Transverse colon (tissue), 4 donors: Measurements from ENCODE around the gene ATP11A. TPM values are rescaled to one million over a fixed set of nuclear protein-coding genes. Genes with fewer than 3 reads are reported as not detected.

Experiments used
- DNase-seq: peaks from one replicate; pipeline ENCODE4 v3.0.0-alpha.2; 2019
- H3K27ac ChIP-seq, 4 donors: fragments of 200-600 bp; sonication (generic); 2 replicates each; pipeline ENCODE4 v1.5.1; 2016 to 2018; ENCODE audit warnings: inconsistent platforms in 4 of 4
- H3K27me3 ChIP-seq: fragments of 200-600 bp; sonication (generic); 2 replicates; pipeline ENCODE4 v1.5.1; 2017; ENCODE audit warnings: inconsistent platforms
- H3K36me3 ChIP-seq, 4 donors: fragments of 200-600 bp; sonication (generic); 2 replicates each; pipeline ENCODE4 v1.5.1; 2017 to 2019; ENCODE audit warnings: inconsistent platforms in 4 of 4
- H3K4me1 ChIP-seq, 4 donors: fragments of 200-600 bp; sonication (generic); 2 replicates each; pipeline ENCODE4 v1.5.1; 2017 to 2020; ENCODE audit warnings: inconsistent platforms in 4 of 4
- H3K4me3 ChIP-seq, 4 donors: fragments of 200-600 bp; sonication (generic); 1 replicate in 1 of 4; 2 replicates in 3 of 4; pipeline versions ENCODE4 v1.5.1 to v1.6.1; 2017 to 2019; ENCODE audit warnings: inconsistent platforms in 4 of 4
- H3K9me3 ChIP-seq, 2 donors: fragments of 200-600 bp; sonication (generic); 2 replicates each; pipeline ENCODE4 v1.5.1; 2017 to 2019; ENCODE audit warnings: inconsistent platforms in 2 of 2
- CTCF ChIP-seq, 5 experiments: fragments of 200-600 bp in 3 of 5; fragments of 450-650 bp in 2 of 5; sonication (generic) in 3 of 5; IDR thresholded peaks; 1 replicate in 2 of 5; 2 replicates in 3 of 5; pipeline ENCODE4 v1.5.1; 2016 to 2017; ENCODE audit warnings: antibody characterized with exemption in 5 of 5, inconsistent platforms in 3 of 5, mild to moderate bottlenecking in 2 of 5, moderate library complexity in 1 of 5
- EP300 ChIP-seq: sonication (generic); formaldehyde crosslinking; IDR thresholded peaks from one replicate; pipeline ENCODE4 v1.6.1; 2017; ENCODE audit warnings: antibody characterized with exemption, low read depth
- POLR2A ChIP-seq: fragments of 450-650 bp; IDR thresholded peaks from one replicate; pipeline ENCODE4 v1.6.1; 2016; ENCODE audit warnings: antibody characterized with exemption, mild to moderate bottlenecking, moderate library complexity
- POLR2AphosphoS5 ChIP-seq, 3 donors: sonication (generic); formaldehyde crosslinking; IDR thresholded peaks; one replicate each; pipeline ENCODE4 v1.6.1; 2016; ENCODE audit warnings: antibody characterized with exemption in 3 of 3
- WGBS, 2 donors: methylation state at CpG; one replicate each; pipeline ENCODE4 v1.1.5; 2018; ENCODE audit warnings: low coverage in 1 of 2; 5-methylcytosine and 5-hydroxymethylcytosine counted together
- in situ Hi-C, 4 donors: fragments of 200-750 bp; cut with MboI; loops; one replicate each; pipeline versions ENCODE4 v1.15.0 to v1.15.1; 2017; ENCODE audit warnings: low sequenced_read_pairs in 3 of 4, low pct_ligation_motif_present in 1 of 4, low pct_unique_long_range_greater_than_20kb in 1 of 4
- intact Hi-C: fragments of 100-400 bp; cut with DNase I; formaldehyde crosslinking; loops from one replicate; pipeline ENCODE4 v1.15.1; 2023; ENCODE audit warnings: low total_unique reads
- total RNA-seq, 4 donors: library from RNA; depleted of rRNA; stranded (reverse); fragments of >200 nt; gene quantifications; one replicate each; pipeline ENCODE4 v1.1.0, GENCODE V29; 2016

The ATP11A gene
- total RNA-seq, 4 donors from 2014 or later = 10.2 to 17.5 (median 13.3) TPM

- Histone ChIP-seq H3K9me3 (no peaks in the 10 kb centered on the region), H3K4me3 (no peak overlapping the region), H3K27me3 (no peaks in the 10 kb centered on the region), H3K36me3 (peaks cover 0 to 24% (median 1%) of the 10 kb centered on the region in 4 donors), H3K27ac (no peak overlapping the region), H3K4me1 (no peaks in the 10 kb centered on the region)
- in situ Hi-C loops = loop anchor here (25.0 kb wide), 1 partner anchor 219 kb away; no protein-coding TSS in a partner anchor
- intact Hi-C loops = no loop called here
- DNase-seq = no peak
- TF ChIP-seq POLR2AphosphoS5 (IDR thresholded peaks at IDR 0.05) (no peak), POLR2A (no peak), EP300 (no peak), CTCF (IDR thresholded peaks at IDR 0.05) (no peak)
- 94 to 95% methylated on average over 13 to 21 of the region's 21 CpGs for WGBS, 2 donors
Observed at GRCh38 chr13:112855859-112856258, 166.0 kb downstream of the ATP11A start.

DNA sequence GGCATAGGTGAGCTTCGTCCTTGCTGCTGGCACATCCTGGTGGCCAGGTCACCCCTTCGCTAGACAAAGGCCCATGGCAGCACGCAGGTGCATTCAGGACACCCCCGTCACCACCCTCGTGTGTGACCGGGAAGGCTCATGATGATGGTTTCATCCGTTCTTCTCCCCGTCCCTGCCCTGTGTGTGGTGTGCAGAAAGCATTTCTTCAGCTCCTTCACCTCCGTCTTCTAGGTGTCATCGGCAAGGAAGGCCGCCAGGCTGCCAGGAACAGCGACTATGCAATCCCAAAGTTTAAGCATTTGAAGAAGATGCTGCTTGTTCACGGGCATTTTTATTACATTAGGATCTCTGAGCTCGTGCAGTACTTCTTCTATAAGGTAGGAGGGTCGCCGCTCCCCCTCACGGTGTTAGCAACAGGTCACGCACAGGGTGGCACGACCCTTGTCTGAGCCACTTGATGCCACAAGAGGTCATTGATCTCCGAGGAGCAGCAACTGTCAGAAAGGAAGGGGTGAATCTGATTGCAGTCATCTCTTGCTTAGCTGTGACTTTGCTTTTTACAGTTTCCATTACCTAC, 168.2 kb downstream of the ATP11A start:
- no peak overlapping the region for H3K27ac ChIP-seq
- H3K9me3 ChIP-seq = no peaks in the 10 kb centered on the region
- 96 to 98% methylated on average over 8 to 20 of the region's 20 CpGs for WGBS, 2 donors
- intact Hi-C loops (no loop called here), in situ Hi-C loops (loop anchor here (25.0 kb wide), 1 partner anchor 221 kb away; no protein-coding TSS in a partner anchor)
- TF ChIP-seq EP300 (no peak), POLR2AphosphoS5 (IDR thresholded peaks at IDR 0.05) (no peak), CTCF (IDR thresholded peaks at IDR 0.05) (no peak)
- H3K36me3 ChIP-seq = peaks cover 0 to 24% (median 4%) of the 10 kb centered on the region in 4 donors
- no peaks in the 10 kb centered on the region for H3K4me1 ChIP-seq
- no peaks in the 10 kb centered on the region for H3K27me3 ChIP-seq
- no peak for DNase-seq
- no peak overlapping the region for H3K4me3 ChIP-seq

- no peak overlapping the region for H3K27ac ChIP-seq
- intact Hi-C loops (no loop called here), in situ Hi-C loops (loop anchor here (25.0 kb wide), 1 partner anchor 222 kb away; no protein-coding TSS in a partner anchor)
- H3K9me3 ChIP-seq = no peaks in the 10 kb centered on the region
- peaks cover 0 to 24% (median 4%) of the 10 kb centered on the region in 4 donors for H3K36me3 ChIP-seq
- TF ChIP-seq POLR2AphosphoS5 (IDR thresholded peaks at IDR 0.05) (no peak), EP300 (no peak), CTCF (IDR thresholded peaks at IDR 0.05) (no peak), POLR2A (no peak)
- WGBS, 2 donors = 90 to 93% methylated on average over 13 to 20 of the region's 22 CpGs
- H3K27me3 ChIP-seq = no peaks in the 10 kb centered on the region
- H3K4me1 ChIP-seq = no peaks in the 10 kb centered on the region
- DNase-seq = no peak
- no peak overlapping the region for H3K4me3 ChIP-seq
Observed at GRCh38 chr13:112859128-112859816, 169.4 kb downstream of the ATP11A start.

- Histone ChIP-seq H3K4me1 (no peaks in the 10 kb centered on the region), H3K4me3 (no peak overlapping the region), H3K9me3 (no peaks in the 10 kb centered on the region), H3K27ac (no peak overlapping the region), H3K27me3 (no peaks in the 10 kb centered on the region), H3K36me3 (peaks cover 0 to 24% (median 4%) of the 10 kb centered on the region in 4 donors)
- TF ChIP-seq EP300 (no peak), POLR2AphosphoS5 (IDR thresholded peaks at IDR 0.05) (no peak), CTCF (IDR thresholded peaks at IDR 0.05) (no peak), POLR2A (no peak)
- in situ Hi-C loops (loop anchor here (25.0 kb wide), 1 partner anchor 223 kb away; no protein-coding TSS in a partner anchor), intact Hi-C loops (no loop called here)
- DNase-seq = no peak
- 77 to 81% methylated on average over 5 to 7 of the region's 7 CpGs for WGBS, 2 donors
Observed at GRCh38 chr13:112859817-112860190, 170.0 kb downstream of the ATP11A start.
